Tibial nerve (tissue), 4 donors: Measurements from ENCODE around the gene SLC11A2. TPM values are rescaled to one million over a fixed set of nuclear protein-coding genes. Genes with fewer than 3 reads are reported as not detected.

Source experiments
- DNase-seq, 2 donors: peaks; one replicate each; pipeline ENCODE4 v3.0.0-alpha.2; 2019; ENCODE audit warnings: low spot score in 2 of 2
- H3K27ac ChIP-seq, 4 donors: fragments of 200-600 bp; sonication (generic) in 3 of 4; one replicate each; pipeline ENCODE4 v1.5.1; 2017 to 2019; ENCODE audit warnings: mild to moderate bottlenecking in 1 of 4
- H3K27me3 ChIP-seq, 2 donors: fragments of 200-600 bp; sonication (generic) in 1 of 2; one replicate each; pipeline versions ENCODE4 v1.5.1 to v1.6.0; 2017 to 2019
- H3K36me3 ChIP-seq, 3 donors: fragments of 200-600 bp; sonication (generic); one replicate each; pipeline ENCODE4 v1.5.1; 2018 to 2019
- H3K4me1 ChIP-seq, 4 donors: fragments of 200-600 bp; sonication (generic) in 3 of 4; one replicate each; pipeline ENCODE4 v1.5.1; 2017 to 2019
- H3K4me3 ChIP-seq, 4 donors: fragments of 200-600 bp; sonication (generic) in 3 of 4; one replicate each; pipeline ENCODE4 v1.5.1; 2017 to 2019; ENCODE audit warnings: mild to moderate bottlenecking in 1 of 4, moderate library complexity in 1 of 4
- H3K9me3 ChIP-seq, 4 donors: fragments of 200-600 bp; sonication (generic) in 3 of 4; one replicate each; pipeline ENCODE4 v1.5.1; 2017 to 2019
- CTCF ChIP-seq, 5 experiments: fragments of 200-600 bp in 3 of 5; fragments of 450-650 bp in 2 of 5; sonication (generic) in 3 of 5; IDR thresholded peaks; one replicate each; pipeline ENCODE4 v1.5.1; 2016 to 2019; ENCODE audit warnings: antibody characterized with exemption in 5 of 5, mild to moderate bottlenecking in 3 of 5, moderate library complexity in 2 of 5
- EP300 ChIP-seq, 2 donors: sonication (generic); formaldehyde crosslinking; IDR thresholded peaks; one replicate each; pipeline ENCODE4 v1.6.1; 2017; ENCODE audit warnings: antibody characterized with exemption in 2 of 2, mild to moderate bottlenecking in 1 of 2
- POLR2A ChIP-seq, 2 donors: fragments of 450-650 bp; IDR thresholded peaks; one replicate each; pipeline ENCODE4 v1.6.1; 2017; ENCODE audit warnings: antibody characterized with exemption in 2 of 2, mild to moderate bottlenecking in 2 of 2, moderate library complexity in 2 of 2
- WGBS, 2 donors: methylation state at CpG; one replicate each; pipeline ENCODE4 v1.1.5; 2018; 5-methylcytosine and 5-hydroxymethylcytosine counted together
- total RNA-seq, 4 donors: library from RNA; depleted of rRNA; stranded (reverse); fragments of >200 nt; gene quantifications; one replicate each; pipeline ENCODE4 v1.1.0, GENCODE V29; 2016

The SLC11A2 gene
- total RNA-seq, 4 donors from 2014 or later: 44.0 to 81.9 (median 51.2) TPM

GRCh38 chr12:50952510-50952909, 73.7 kb downstream of the SLC11A2 start, which contains the start of gene HIGD1C:
TSS of gene HIGD1C (plus strand) at chr12:50952544. CDS start at chr12:50953999, 1,455 bp downstream.
- Histone ChIP-seq H3K4me1 (no peaks in the 10 kb centered on the region), H3K27ac (no peak within 1 kb of the TSS), H3K36me3 (peaks cover 0 to 11% (median 0%) of the 10 kb centered on the region in 3 donors), H3K9me3 (no peaks in the 10 kb centered on the region), H3K4me3 (no peak within 1 kb of the TSS), H3K27me3 (no peaks in the 10 kb centered on the region)
- 93 to 94% methylated on average over 19 of the region's 19 CpGs for WGBS, 2 donors
- TF ChIP-seq CTCF (IDR thresholded peaks at IDR 0.05) (no peak), EP300 (IDR thresholded peaks at IDR 0.05) (no peak), POLR2A (IDR thresholded peaks at IDR 0.05) (no peak)
- DNase-seq: no peak

- 87 to 90% methylated on average over 2 of the region's 2 CpGs for WGBS, 2 donors
- no peak overlapping the region for H3K4me3 ChIP-seq
- no peaks in the 10 kb centered on the region for H3K9me3 ChIP-seq
- H3K27ac ChIP-seq: no peak overlapping the region
- peaks cover 0 to 11% (median 0%) of the 10 kb centered on the region in 3 donors for H3K36me3 ChIP-seq
- DNase-seq: no peak
- H3K27me3 ChIP-seq: no peaks in the 10 kb centered on the region
- no peaks in the 10 kb centered on the region for H3K4me1 ChIP-seq
- TF ChIP-seq CTCF (IDR thresholded peaks at IDR 0.05): no peak
- TF ChIP-seq EP300 (IDR thresholded peaks at IDR 0.05): no peak
- TF ChIP-seq POLR2A (IDR thresholded peaks at IDR 0.05): no peak
Measured at GRCh38 chr12:50951112-50951511, 75.1 kb downstream of the SLC11A2 start.

- no peaks in the 10 kb centered on the region for H3K9me3 ChIP-seq
- peaks cover 0 to 11% (median 0%) of the 10 kb centered on the region in 3 donors for H3K36me3 ChIP-seq
- no peak for DNase-seq
- no peaks in the 10 kb centered on the region for H3K4me1 ChIP-seq
- TF ChIP-seq CTCF (IDR thresholded peaks at IDR 0.05): no peak
- no peak for TF ChIP-seq POLR2A (IDR thresholded peaks at IDR 0.05)
- no peak for TF ChIP-seq EP300 (IDR thresholded peaks at IDR 0.05)
- WGBS, 2 donors: 95% methylated on average over 4 of the region's 4 CpGs
- no peaks in the 10 kb centered on the region for H3K27me3 ChIP-seq
- no peak overlapping the region for H3K27ac ChIP-seq
- no peak overlapping the region for H3K4me3 ChIP-seq
Measured at GRCh38 chr12:50949801-50950302, 76.3 kb downstream of the SLC11A2 start.

- H3K4me1 ChIP-seq: no peaks in the 10 kb centered on the region
- WGBS, 2 donors: 50 to 58% methylated on average over 2 of the region's 4 CpGs
- H3K9me3 ChIP-seq: no peaks in the 10 kb centered on the region
- peaks cover 0 to 11% (median 0%) of the 10 kb centered on the region in 3 donors for H3K36me3 ChIP-seq
- DNase-seq: no peak
- no peaks in the 10 kb centered on the region for H3K27me3 ChIP-seq
- H3K4me3 ChIP-seq: no peak overlapping the region
- no peak overlapping the region for H3K27ac ChIP-seq
- TF ChIP-seq POLR2A (IDR thresholded peaks at IDR 0.05): no peak
- no peak for TF ChIP-seq EP300 (IDR thresholded peaks at IDR 0.05)
- TF ChIP-seq CTCF (IDR thresholded peaks at IDR 0.05): no peak
Measured at GRCh38 chr12:50948798-50949197, 77.4 kb downstream of the SLC11A2 start.

GRCh38 chr12:50947933-50948626, 78.1 kb downstream of the SLC11A2 start:
- WGBS, 2 donors: 82 to 89% methylated on average over 3 of the region's 3 CpGs
- no peaks in the 10 kb centered on the region for H3K9me3 ChIP-seq
- peaks cover 0 to 9% (median 0%) of the 10 kb centered on the region in 3 donors for H3K36me3 ChIP-seq
- DNase-seq: no peak
- no peak overlapping the region for H3K27ac ChIP-seq
- H3K4me3 ChIP-seq: no peak overlapping the region
- H3K27me3 ChIP-seq: no peaks in the 10 kb centered on the region
- no peaks in the 10 kb centered on the region for H3K4me1 ChIP-seq
- TF ChIP-seq CTCF (IDR thresholded peaks at IDR 0.05) (no peak), EP300 (IDR thresholded peaks at IDR 0.05) (no peak), POLR2A (IDR thresholded peaks at IDR 0.05) (no peak)
